Tibial nerve (tissue), 4 donors: ENCODE results near the gene PRR5.

Experiments used
- CTCF ChIP-seq, 5 experiments: fragments of 200-600 bp in 3 of 5; fragments of 450-650 bp in 2 of 5; sonication (generic) in 3 of 5; IDR thresholded peaks; one replicate each; pipeline ENCODE4 v1.5.1; 2016 to 2019; ENCODE audit warnings: antibody characterized with exemption in 5 of 5, mild to moderate bottlenecking in 3 of 5, moderate library complexity in 2 of 5
- EP300 ChIP-seq, 2 donors: sonication (generic); formaldehyde crosslinking; IDR thresholded peaks; one replicate each; pipeline ENCODE4 v1.6.1; 2017; ENCODE audit warnings: antibody characterized with exemption in 2 of 2, mild to moderate bottlenecking in 1 of 2

- TF ChIP-seq CTCF (IDR thresholded peaks at IDR 0.05) (no peak), EP300 (IDR thresholded peaks at IDR 0.05) (no peak)
These were observed 19.3 kb upstream of the PRR5 start for GRCh38 chr22:44682556-44683168.
